GF-D8 (cell line): ENCODE data around the gene SPATA6L.

Source experiments
- DNase-seq: peaks from one replicate; lab custom pipeline; 2025; lab: John Stamatoyannopoulos, UW

The SPATA6L gene

DNA sequence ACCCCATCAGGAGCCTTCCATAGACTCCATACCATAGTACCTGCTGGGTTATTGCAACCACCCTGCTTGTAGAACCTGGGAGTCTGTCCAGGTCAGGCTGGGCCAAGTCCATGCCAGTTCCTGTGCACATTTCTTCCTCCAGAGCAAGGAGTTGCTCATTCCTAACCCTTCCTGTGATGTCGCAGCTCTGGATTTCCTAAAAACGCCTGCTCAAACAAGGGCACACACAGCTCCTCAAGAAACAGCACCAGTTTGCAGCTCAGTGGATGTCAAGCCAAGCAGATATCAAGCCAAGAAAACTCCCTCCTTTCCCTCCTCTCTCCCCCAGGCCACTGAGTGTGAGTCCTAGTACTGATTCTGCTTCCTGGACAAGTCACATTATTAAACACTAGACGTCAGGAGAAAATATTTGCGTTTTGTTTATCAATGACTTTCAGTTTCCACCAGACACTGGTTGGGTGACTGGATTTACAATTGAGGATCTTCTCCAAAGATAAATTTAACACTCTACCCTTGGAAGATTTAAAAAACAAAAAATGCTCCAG is 116.5 kb downstream of the SPATA6L start:
- no peak for DNase-seq

DNA sequence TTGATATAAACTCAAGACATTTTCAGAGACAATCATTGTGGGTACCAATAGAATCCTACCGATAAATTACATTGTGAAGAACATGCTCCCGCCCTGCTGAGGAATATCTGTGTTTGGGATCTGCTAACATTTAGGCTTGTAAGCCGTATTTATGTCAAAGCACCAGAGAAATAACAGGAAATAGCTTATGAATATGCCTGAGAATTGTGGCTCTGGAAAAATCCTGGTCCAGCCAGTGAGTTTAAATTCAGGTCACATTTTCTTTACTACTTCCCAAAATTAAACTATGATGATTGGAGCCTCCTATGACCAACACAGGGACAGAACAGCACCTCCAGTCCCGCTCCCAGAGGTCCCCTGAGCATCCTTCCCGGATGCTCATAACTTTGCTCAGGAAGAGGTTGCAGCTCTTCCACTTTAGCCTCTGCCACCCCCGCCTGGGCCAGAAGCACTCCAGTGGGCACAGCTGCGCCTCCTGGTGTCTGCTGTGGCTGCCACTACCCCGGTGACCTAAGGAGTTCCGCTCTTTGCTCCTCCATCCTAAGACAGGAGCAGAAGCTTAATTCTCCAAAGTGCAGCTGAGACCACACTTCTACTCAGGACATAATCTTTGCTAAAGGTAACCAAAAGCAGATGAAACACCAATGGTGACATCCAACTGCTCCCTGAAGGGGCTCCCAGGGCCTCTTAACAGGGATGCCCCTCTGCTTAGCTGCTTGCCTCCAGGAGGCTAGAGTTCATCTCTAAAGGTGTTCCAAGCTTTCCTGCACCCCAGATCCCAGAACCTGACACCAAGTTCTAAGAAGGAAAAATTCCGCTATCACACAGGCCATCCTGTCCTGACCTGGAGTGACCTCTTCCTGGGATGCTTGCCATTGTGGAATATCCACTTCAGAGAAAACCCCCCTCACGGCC is 117.2 kb downstream of the SPATA6L start:
- DNase-seq: no peak
